Breast epithelium (tissue), 4 donors: Measurements from ENCODE around the gene MACROD1. TPM values are rescaled to one million over a fixed set of nuclear protein-coding genes. Genes with fewer than 3 reads are reported as not detected.

Experiments
- DNase-seq, 2 donors: peaks; one replicate each; pipeline ENCODE4 v3.0.0-alpha.2; 2019; ENCODE audit warnings: low spot score in 2 of 2
- H3K27ac ChIP-seq, 2 donors: fragments of 200-600 bp; sonication (generic) in 1 of 2; one replicate each; pipeline ENCODE4 v1.5.1; 2016 to 2019; ENCODE audit warnings: mild to moderate bottlenecking in 1 of 2
- H3K27me3 ChIP-seq, 2 donors: fragments of 200-600 bp; sonication (generic) in 1 of 2; one replicate each; pipeline versions ENCODE4 v1.5.1 to v1.6.0; 2017 to 2019; ENCODE audit warnings: control low read depth in 1 of 2, mild to moderate bottlenecking in 1 of 2
- H3K36me3 ChIP-seq: fragments of 200-600 bp; one replicate; pipeline ENCODE4 v1.5.1; 2019
- H3K4me1 ChIP-seq, 2 donors: fragments of 200-600 bp; sonication (generic); one replicate each; pipeline ENCODE4 v1.5.1; 2016 to 2019; ENCODE audit warnings: control low read depth in 1 of 2
- H3K4me3 ChIP-seq, 3 donors: fragments of 200-600 bp; sonication (generic); 1 replicate in 2 of 3; 2 replicates in 1 of 3; pipeline ENCODE4 v1.5.1; 2016 to 2019; ENCODE audit warnings: mild to moderate bottlenecking in 3 of 3, moderate library complexity in 2 of 3
- H3K9me3 ChIP-seq, 2 donors: fragments of 200-600 bp; sonication (generic) in 1 of 2; one replicate each; pipeline ENCODE4 v1.5.1; 2016 to 2019; ENCODE audit warnings: control low read depth in 1 of 2
- CTCF ChIP-seq, 3 donors: fragments of 450-650 bp; IDR thresholded peaks; one replicate each; pipeline ENCODE4 v1.5.1; 2016 to 2017; ENCODE audit warnings: antibody characterized with exemption in 3 of 3, mild to moderate bottlenecking in 3 of 3, moderate library complexity in 3 of 3
- POLR2A ChIP-seq: fragments of 450-650 bp; IDR thresholded peaks from one replicate; pipeline ENCODE4 v1.6.1; 2016; ENCODE audit warnings: antibody characterized with exemption, mild to moderate bottlenecking, moderate library complexity
- POLR2AphosphoS5 ChIP-seq, 3 donors: sonication (generic); formaldehyde crosslinking; IDR thresholded peaks; one replicate each; pipeline ENCODE4 v1.6.1; 2017; ENCODE audit warnings: antibody characterized with exemption in 3 of 3
- intact Hi-C: fragments of 100-400 bp; cut with DNase I; formaldehyde crosslinking; loops from one replicate; pipeline ENCODE4 v1.15.1; 2023; ENCODE audit warnings: low total_unique reads
- total RNA-seq, 3 donors: library from RNA; depleted of rRNA; stranded (reverse); fragments of >200 nt; gene quantifications; one replicate each; pipeline ENCODE4 v1.1.0, GENCODE V29; 2016

The MACROD1 gene
- total RNA-seq, 3 donors from 2014 or later: 19.7 to 113 (median 40.3) TPM

- Histone ChIP-seq H3K4me1 (no peaks in the 10 kb centered on the region), H3K4me3 (no peak overlapping the region), H3K9me3 (no peaks in the 10 kb centered on the region), H3K36me3 (no peaks in the 10 kb centered on the region), H3K27ac (no peak overlapping the region), H3K27me3 (no peaks in the 10 kb centered on the region)
- intact Hi-C loops: no loop called here
- no peak for TF ChIP-seq POLR2AphosphoS5 (IDR thresholded peaks at IDR 0.05)
- no peak for TF ChIP-seq CTCF (IDR thresholded peaks at IDR 0.05)
- no peak for TF ChIP-seq POLR2A
- no peak for DNase-seq
Observed at GRCh38 chr11:64138398-64138797, 27.5 kb downstream of the MACROD1 start.

- no peaks in the 10 kb centered on the region for H3K9me3 ChIP-seq
- H3K27me3 ChIP-seq: no peaks in the 10 kb centered on the region
- intact Hi-C loops: no loop called here
- no peak overlapping the region for H3K4me3 ChIP-seq
- no peak overlapping the region for H3K27ac ChIP-seq
- H3K36me3 ChIP-seq: no peaks in the 10 kb centered on the region
- TF ChIP-seq POLR2AphosphoS5 (IDR thresholded peaks at IDR 0.05) (no peak), CTCF (IDR thresholded peaks at IDR 0.05) (no peak), POLR2A (no peak)
- DNase-seq: no peak
- H3K4me1 ChIP-seq: no peaks in the 10 kb centered on the region
Observed at GRCh38 chr11:64136765-64137441, 29.0 kb downstream of the MACROD1 start.

GRCh38 chr11:64135711-64136110 lies 30.2 kb downstream of the MACROD1 start:
- Histone ChIP-seq H3K27ac (no peak overlapping the region), H3K36me3 (no peaks in the 10 kb centered on the region), H3K4me1 (no peaks in the 10 kb centered on the region), H3K27me3 (no peaks in the 10 kb centered on the region), H3K9me3 (no peaks in the 10 kb centered on the region), H3K4me3 (no peak overlapping the region)
- DNase-seq: no peak
- intact Hi-C loops: no loop called here
- TF ChIP-seq CTCF (IDR thresholded peaks at IDR 0.05) (no peak), POLR2A (no peak), POLR2AphosphoS5 (IDR thresholded peaks at IDR 0.05) (no peak)

GRCh38 chr11:64134963-64135362 lies 30.9 kb downstream of the MACROD1 start:
- Histone ChIP-seq H3K4me1 (no peaks in the 10 kb centered on the region), H3K4me3 (no peak overlapping the region), H3K27ac (no peak overlapping the region), H3K36me3 (no peaks in the 10 kb centered on the region), H3K27me3 (no peaks in the 10 kb centered on the region), H3K9me3 (no peaks in the 10 kb centered on the region)
- intact Hi-C loops: no loop called here
- DNase-seq: no peak
- no peak for TF ChIP-seq POLR2AphosphoS5 (IDR thresholded peaks at IDR 0.05)
- TF ChIP-seq POLR2A: no peak
- TF ChIP-seq CTCF (IDR thresholded peaks at IDR 0.05): no peak

- intact Hi-C loops: no loop called here
- no peaks in the 10 kb centered on the region for H3K9me3 ChIP-seq
- H3K27me3 ChIP-seq: no peaks in the 10 kb centered on the region
- no peaks in the 10 kb centered on the region for H3K4me1 ChIP-seq
- no peak overlapping the region for H3K4me3 ChIP-seq
- no peak for TF ChIP-seq CTCF (IDR thresholded peaks at IDR 0.05)
- TF ChIP-seq POLR2A: no peak
- TF ChIP-seq POLR2AphosphoS5 (IDR thresholded peaks at IDR 0.05): no peak
- H3K36me3 ChIP-seq: no peaks in the 10 kb centered on the region
- no peak for DNase-seq
- no peak overlapping the region for H3K27ac ChIP-seq
Observed at GRCh38 chr11:64132982-64133705, 32.8 kb downstream of the MACROD1 start.
